Pons (tissue), 1 donor: Measurements from ENCODE around the gene SCAF11.

Experiments
- DNase-seq: peaks from one replicate; pipeline ENCODE4 v3.0.0-alpha.2; 2016; ENCODE audit warnings: low spot score

Gene SCAF11

DNA sequence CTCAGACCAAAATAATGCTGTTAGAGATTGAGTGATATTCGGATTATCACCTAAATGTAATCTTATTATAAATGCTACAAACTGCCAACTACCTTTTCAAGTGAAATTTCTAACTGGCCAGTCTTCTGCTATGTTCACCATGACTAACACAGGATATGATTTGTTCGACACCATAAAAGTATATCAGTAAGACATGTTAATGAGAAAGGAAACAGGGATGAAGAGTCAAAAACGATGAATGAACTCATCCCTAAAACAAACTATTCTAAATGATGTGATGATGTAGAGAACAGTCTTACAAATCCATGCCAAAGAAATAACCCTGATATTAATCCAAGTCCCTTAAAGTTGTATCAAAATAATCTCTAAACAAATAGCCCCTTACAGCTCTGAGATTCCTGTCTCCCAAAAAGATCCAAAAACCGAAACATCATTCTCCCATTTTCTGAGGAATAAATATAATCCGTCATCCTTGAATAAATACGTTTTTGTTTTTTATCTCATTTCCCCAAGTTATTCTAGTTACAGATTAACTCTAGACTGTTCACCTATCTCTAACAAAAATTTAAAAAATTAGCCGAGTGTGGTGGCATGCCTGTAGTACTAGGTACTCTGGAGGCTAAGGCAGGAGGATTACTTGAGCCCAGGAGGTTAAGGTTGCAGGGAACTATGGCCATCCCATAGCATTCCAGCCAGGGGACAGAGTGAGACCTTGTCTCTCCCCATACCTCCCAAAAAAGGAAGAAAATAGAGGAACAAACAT, 9.1 kb downstream of the SCAF11 start:
- DNase-seq = no peak

GRCh38 chr12:45980540-45980939, 9.8 kb downstream of the SCAF11 start:
- DNase-seq = no peak

- no peak for DNase-seq
These were observed 12.3 kb downstream of the SCAF11 start for GRCh38 chr12:45978108-45978507.

GRCh38 chr12:45977620-45978019, 12.8 kb downstream of the SCAF11 start:
- no peak for DNase-seq

DNA sequence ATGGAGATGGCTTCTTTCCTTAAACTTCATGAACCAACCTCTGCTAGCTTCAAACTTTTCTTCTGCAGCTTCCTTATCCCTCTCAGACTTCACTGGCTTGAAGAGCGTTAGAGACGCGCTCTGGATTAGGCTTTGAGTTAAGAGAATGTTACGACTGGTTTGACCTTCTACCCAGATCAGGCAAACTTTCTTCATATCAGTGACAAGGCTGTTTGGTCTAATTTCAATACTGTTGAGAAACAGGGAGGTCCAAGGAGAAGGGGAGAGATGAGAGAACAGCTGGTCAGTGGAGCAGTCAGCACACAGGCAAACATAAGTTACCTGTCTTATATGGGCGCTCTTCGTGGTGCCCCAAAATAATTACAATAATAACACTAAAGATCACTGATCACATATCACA, 14.9 kb downstream of the SCAF11 start:
- no peak for DNase-seq

DNA sequence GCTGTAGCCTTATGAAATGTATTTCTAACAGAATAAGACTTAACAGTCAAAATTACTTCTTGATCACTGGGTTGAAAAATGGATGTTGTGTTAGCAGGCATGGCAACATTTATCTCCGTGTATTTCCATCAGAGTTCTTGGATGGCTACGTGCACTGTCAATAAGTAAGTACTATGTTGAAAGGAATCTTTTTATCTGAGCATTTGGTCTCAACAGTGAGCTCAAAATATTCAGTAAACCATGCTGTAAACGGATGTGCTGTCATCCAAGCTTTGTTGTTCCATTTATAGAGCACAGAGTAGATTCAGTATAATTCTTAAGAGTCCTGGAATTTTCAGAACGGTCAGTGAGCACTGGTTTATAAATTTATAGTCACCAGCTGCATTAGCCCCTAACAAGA, 15.5 kb downstream of the SCAF11 start:
- DNase-seq = no peak

DNA sequence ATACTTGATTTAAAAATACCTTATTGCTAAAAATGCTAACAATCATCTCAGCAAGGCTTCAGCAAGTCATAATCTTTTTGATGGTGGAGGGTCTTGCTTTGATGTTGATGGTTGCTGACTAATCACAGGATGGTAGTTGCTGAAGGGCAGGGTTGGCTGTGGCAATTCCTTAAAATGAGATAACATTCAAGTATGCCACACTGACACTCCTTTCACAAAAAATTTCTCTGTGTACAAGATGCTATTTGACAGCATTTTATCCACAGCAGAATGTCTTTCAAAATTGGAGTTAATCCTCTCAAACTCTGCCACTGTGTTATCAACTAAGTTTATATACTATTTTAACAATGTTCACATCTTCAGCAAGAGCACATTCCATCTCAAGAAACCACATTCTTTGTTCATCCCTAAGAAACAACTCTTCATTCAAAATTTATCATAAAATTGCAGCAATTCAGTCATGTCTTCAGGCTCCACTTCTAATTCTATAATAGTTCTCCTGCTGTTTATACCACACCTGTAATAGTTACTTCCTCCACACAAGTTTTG, 16.1 kb downstream of the SCAF11 start:
- no peak for DNase-seq

DNA sequence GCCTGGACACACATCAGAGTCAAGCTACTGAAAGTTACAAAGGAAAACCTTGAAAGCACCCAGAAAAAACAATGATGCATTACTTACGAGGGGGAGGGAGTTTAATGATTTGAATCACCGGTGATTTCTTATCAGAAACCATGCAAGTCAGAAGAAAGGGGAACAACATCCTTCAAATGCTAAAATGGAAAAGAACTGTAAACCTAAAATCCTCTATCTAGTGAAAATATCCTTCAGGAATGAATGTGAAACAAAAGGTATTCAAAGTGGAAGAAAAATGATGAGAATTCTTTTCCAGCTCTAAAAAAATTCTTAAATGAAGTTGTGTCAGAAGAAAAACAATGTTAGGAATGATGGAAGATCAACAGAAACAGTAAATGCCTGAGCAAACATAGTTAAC, 16.8 kb downstream of the SCAF11 start:
- DNase-seq = no peak

DNA sequence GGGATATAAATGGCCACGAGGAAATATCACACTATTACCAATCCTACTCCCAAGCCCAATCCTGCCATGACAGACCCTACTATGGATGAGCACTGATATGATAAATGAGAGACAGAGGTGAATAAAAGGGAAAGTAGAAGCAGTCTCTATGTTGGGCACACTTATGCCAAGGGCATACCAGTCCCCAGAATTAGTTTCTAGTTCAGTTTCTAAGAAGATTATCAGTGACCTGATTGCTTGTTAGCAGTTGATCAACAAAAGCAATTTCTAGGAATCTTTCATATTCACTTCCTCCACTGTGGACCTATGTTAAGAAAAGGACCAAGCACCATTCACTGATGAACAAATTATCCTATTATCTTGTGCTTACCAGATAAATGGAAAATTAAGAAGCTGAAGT, 20.0 kb downstream of the SCAF11 start:
- no peak for DNase-seq

DNA sequence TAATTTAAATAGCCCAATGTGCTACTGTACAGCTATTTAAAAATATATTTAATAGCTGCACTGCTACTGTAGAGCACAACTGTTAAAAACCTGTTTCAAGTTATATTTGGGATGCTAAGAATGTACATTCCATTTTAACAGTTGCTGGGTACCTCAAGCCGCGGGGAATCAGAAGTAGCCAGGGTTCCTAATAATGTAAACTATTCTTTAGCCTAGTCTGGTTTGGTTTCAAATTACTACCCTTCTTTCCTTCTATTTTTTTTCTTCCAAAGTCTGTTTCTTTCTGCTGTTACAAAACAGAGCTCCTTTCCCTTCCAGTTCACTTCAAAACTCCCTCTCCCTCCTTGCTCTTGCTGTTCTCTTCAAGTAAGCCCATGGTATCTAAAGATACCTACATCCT, 21.3 kb downstream of the SCAF11 start:
- no peak for DNase-seq

DNA sequence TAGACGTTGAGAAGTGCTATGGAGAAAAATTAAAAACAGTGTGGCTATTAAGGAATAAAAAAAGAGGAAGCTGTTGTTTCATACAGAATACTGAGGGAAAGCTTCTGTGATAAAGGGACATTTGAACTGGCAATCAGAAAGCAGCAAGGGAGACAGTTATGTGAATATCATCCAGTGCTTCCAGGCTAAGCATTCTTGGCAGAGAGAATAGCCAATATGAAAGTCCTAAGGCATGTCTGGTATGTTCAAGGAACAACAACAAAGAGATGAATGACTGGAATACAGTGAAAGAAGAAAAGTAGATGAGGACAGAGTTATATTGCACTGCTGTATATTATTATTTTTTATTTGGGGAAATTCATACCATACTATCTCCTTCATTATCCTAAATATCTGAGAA, 23.9 kb downstream of the SCAF11 start:
- no peak for DNase-seq

- DNase-seq = no peak
These were observed 27.6 kb downstream of the SCAF11 start for GRCh38 chr12:45962553-45963325.

DNA sequence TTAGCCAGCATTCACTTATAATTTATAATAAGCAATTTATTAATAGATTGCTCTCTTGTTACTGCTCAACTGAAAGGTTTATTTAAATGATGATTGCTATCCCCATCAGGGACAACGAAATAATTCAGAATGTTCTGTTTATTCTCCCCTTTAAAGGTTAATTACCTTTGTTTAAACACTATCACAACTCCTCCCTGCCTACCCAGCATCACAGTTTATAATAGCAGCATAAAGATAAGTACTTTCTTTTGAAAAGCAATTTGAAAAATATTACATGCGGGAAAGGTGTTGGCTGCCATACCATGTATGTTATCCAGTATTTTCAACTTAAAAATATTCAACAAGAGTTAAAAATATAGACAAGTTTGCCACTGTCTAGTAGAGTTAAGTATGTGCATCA, 30.6 kb downstream of the SCAF11 start:
- DNase-seq = no peak

DNA sequence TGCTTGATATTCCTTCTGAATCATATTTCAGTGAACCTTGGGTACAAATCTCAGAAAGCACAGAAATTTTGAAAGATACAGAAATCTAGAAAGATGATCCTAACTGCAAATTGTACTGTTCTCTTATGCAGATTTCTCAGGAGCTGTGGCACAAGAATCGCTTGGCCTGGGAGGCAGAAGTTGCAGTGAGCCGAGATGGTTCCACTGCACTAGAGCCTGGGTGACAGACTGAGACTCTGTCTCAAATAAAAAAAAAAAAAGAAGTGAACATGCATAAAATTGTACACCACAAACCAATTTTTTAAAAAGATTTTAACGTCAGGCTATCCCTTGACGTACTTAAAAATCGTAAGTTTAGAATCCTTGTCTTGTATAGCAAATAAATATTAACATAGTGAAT, 31.3 kb downstream of the SCAF11 start:
- no peak for DNase-seq

DNA sequence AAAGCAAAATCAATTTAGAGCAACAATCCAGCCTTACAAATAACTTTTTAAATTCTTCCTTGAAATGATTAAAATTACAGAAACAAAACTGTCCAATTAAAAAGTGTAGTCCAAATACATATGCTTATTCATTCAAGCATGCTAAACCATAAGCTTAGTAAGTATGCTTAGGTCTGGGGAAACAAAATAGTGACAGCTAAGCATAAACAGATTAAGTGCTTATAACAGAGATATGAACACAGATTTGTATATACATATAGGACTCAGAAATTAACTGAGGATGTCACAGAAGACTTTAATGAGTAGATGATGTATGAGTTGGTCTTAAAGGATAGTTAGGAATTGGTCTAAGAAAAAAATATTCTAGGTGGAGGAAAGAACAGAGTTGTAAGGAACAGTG, 41.8 kb downstream of the SCAF11 start:
- DNase-seq = no peak

DNA sequence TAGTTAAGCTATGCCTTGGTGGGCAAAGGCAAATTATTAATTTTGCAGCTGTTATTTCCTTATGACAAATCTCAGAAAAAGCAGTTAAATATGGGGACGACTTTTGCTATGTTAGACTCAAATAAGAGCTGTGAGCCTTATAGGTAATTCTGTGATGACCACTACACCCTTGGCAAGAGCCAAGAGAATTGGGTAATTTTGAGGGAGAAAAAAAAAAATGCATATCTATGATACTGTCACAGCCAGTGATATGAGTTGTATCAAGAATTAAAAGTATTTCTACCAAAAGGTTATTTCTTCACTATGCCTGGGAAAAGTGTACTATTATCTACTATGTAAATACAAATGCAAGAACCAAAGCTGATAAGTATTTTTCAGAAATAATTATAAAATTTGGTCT, 43.9 kb downstream of the SCAF11 start:
- DNase-seq = no peak

GRCh38 chr12:45944771-45945170, 45.6 kb downstream of the SCAF11 start:
- no peak for DNase-seq

DNA sequence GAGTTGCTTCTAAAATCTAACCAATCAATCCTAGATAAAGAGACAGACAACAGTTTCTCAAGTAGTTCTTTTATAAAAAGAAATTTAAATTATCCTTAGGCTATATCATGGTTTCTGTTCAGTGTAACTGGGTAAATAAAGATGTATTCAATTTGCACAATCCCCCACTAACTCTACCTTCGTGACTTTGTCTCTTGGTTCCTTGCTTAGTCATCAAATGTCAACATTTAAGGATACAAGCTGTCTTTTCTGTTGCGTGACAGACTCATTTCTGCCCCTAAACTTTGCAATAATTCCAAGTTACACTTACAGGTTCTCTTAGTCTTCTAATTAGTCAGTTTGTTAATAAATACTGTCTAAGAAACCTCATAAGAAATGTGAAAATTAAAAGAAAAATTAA, 50.6 kb downstream of the SCAF11 start:
- DNase-seq = no peak

GRCh38 chr12:45938566-45938965, 51.8 kb downstream of the SCAF11 start:
- no peak for DNase-seq

DNA sequence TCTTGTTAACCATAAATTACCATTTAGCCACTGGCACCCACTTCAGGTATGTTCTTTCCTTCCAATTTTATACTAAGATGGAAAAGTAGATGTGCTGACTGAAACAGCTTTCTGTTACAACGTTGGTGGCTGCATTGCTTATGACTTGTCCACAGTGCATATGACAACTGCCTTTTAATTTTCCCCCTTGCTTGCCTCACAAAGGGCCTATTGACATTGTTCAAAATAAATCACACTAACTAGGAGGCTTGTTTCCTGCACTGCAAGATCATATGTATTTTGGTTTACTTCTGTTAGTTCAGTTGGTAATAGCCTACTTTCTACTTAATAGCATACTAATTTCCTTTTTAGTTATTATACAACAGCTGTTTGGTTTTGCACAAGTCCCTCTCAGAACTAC, 55.4 kb downstream of the SCAF11 start:
- peak; percentile 76 for DNase-seq

DNA sequence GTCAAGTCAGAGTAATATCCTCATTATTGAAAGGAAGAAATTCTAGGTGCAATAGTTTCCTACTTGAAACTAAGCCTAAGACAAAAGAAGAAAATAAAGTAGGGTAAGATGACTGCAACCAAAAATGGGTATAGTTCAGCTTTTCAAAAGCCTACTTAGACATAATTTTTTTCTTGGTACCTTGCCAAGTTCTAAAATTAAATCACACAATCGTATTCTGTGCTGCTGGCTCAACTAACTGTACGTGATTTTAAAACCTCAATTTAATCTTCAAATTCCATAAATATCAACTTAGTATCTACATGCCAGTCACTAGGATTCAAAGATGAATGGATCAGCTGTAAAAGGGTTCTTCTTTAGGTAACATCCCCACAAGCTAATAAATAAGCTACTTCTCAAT, 56.9 kb downstream of the SCAF11 start:
- no peak for DNase-seq

GRCh38 chr12:45930369-45930768, 60.0 kb downstream of the SCAF11 start:
- no peak for DNase-seq

- no peak for DNase-seq
These were observed 62.1 kb downstream of the SCAF11 start for GRCh38 chr12:45928309-45928708.
